Measurements from ENCODE around the gene JADE3. TPM values are rescaled to one million over a fixed set of nuclear protein-coding genes. Genes with fewer than 3 reads are reported as not detected.

The JADE3 gene
- total RNA-seq, 1 experiment from 2014 or later: 20.2 TPM

DNA sequence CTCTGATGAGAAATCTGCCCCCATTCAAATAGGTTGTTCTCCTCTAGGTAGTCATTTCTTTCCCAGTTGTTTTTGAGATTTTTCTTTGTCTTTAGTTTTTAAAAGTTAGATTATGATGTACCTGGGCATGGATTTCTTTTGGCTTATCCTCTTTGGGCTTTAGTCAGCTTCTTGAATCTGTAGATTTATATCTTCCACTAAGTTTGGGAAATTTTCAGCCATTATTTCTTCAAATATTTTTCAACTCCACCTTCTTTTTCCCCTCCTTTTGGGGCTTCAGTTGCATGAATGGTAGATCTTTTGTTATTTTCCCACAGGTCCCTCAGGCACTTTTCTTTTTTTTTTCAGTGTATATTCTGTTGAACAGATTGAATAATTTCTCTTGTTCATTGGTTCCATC, 77.3 kb downstream of the JADE3 start:
- no peaks in the 10 kb centered on the region for H3K27me3 ChIP-seq (ENCODE audit: insufficient read depth, low read length)
- H4K5ac ChIP-seq (ENCODE audit: insufficient read length, low read depth, low read length): no peak overlapping the region
- no peak overlapping the region for H2AK5ac ChIP-seq (ENCODE audit: insufficient read length, low read length)
- Mint-ChIP-seq H3K36me3 (ENCODE audit: insufficient read depth in 1 of 3, low read depth in 3 of 3) (peaks cover 27 to 40% (median 39%) of the 10 kb centered on the region in 3 experiments), H3K4me1 (peaks cover 16 to 24% of the 10 kb centered on the region in 2 experiments), H3K9me3 (peaks cover 65 to 66% of the 10 kb centered on the region in 2 experiments), H3K27ac (no peak overlapping the region), H3K4me3 (no peak overlapping the region; a peak in 1 of 5 replicates), H3K27me3 (ENCODE audit: low read depth) (peaks cover 1% of the 10 kb centered on the region; the same call in 1 of the 2 replicates)
- no peak for TF ChIP-seq CTCF (conservative IDR thresholded peaks at IDR 0.05)
- H3K4me1 ChIP-seq (ENCODE audit: insufficient read depth, low read length): peaks cover 5% of the 10 kb centered on the region
- no peak overlapping the region for H2BK15ac ChIP-seq (ENCODE audit: low read depth, low read length)
- no peaks in the 10 kb centered on the region for H4K20me1 ChIP-seq (ENCODE audit: control insufficient read depth, insufficient read depth, insufficient read length)
- H3K79me2 ChIP-seq (ENCODE audit: insufficient read depth, low read length): 0 out of 2 replicates have a peak, but pooled peaks cover 2% of the 10 kb centered on the region
- no peak overlapping the region for H2BK12ac ChIP-seq (ENCODE audit: insufficient read length, low read depth, low read length)
- no peak overlapping the region for H2BK20ac ChIP-seq (ENCODE audit: low read depth, low read length, poor library complexity, severe bottlenecking)
- no peak overlapping the region for H3K4ac ChIP-seq (ENCODE audit: low read depth, low read length)
- H3K14ac ChIP-seq (ENCODE audit: insufficient read depth, low read length): no peak overlapping the region
- H2BK120ac ChIP-seq (ENCODE audit: low read depth, low read length, poor library complexity, severe bottlenecking): no peak overlapping the region
- no peak overlapping the region for H3K4me2 ChIP-seq (ENCODE audit: insufficient read depth, insufficient read length, low read length)
- no peak overlapping the region for H3K23ac ChIP-seq (ENCODE audit: insufficient read length, low read depth, low read length)
- H4K8ac ChIP-seq (replicated peaks; ENCODE audit: insufficient read length, low read depth, low read length): no peak overlapping the region
- H2BK5ac ChIP-seq (ENCODE audit: insufficient read length, low read length): no peak overlapping the region
- no peaks in the 10 kb centered on the region for H3K79me1 ChIP-seq (ENCODE audit: insufficient read depth, low read depth, low read length, poor library complexity, severe bottlenecking)
- H4K91ac ChIP-seq (ENCODE audit: insufficient read length, low read depth, low read length): no peak overlapping the region
- H3K23me2 ChIP-seq (ENCODE audit: insufficient read length, low read depth, low read length, poor library complexity, severe bottlenecking): no peaks in the 10 kb centered on the region
- no peak overlapping the region for H3T11ph ChIP-seq (ENCODE audit: low read length)
- H2AFZ ChIP-seq (ENCODE audit: low read length): no peak overlapping the region
- no peak overlapping the region for H3K27ac ChIP-seq (ENCODE audit: insufficient read length, low read depth, low read length)
- DNase-seq: no peak
- no peak overlapping the region for H3K9ac ChIP-seq (ENCODE audit: extremely low read depth, insufficient read length, low read length)
- no peak overlapping the region for H3K18ac ChIP-seq (ENCODE audit: insufficient read length, low read depth, low read length)
- peaks cover 24% of the 10 kb centered on the region for H3K9me3 ChIP-seq (ENCODE audit: control insufficient read depth, low read depth, low read length)
- no peak overlapping the region for H3K56ac ChIP-seq (ENCODE audit: insufficient read length, low read depth, low read length)

All from H9 (cell line).